GM12878 (cell line): ENCODE results near the gene CENATAC. TPM values are rescaled to one million over a fixed set of nuclear protein-coding genes. Genes with fewer than 3 reads are reported as not detected.
A peak's percentile ranks its signal among the peaks of the same experiment; 100 is the strongest.

Experiments
- BCL3 ChIP-seq: IDR thresholded peaks from 2 replicates; pipeline ENCODE4 v1.6.1; 2011; ENCODE audit warnings: borderline replicate concordance, low read depth, mild to moderate bottlenecking, moderate library complexity, low read length; ENCODE audit not compliant: insufficient read depth, poor library complexity, severe bottlenecking
- CBX5 ChIP-seq: sonication (generic); IDR thresholded peaks from 2 replicates; pipeline ENCODE4 v1.6.1; 2016; ENCODE audit warnings: low read depth, moderate library complexity, mild to moderate bottlenecking, inconsistent platforms
- FOS ChIP-seq: IDR thresholded peaks from 3 replicates; pipeline ENCODE4 v1.6.1; 2011; ENCODE audit warnings: borderline replicate concordance; ENCODE audit not compliant: insufficient read length; ENCODE audit errors: extremely low read depth
- GABPA ChIP-seq: IDR thresholded peaks from 2 replicates; pipeline ENCODE4 v1.6.1; 2014; ENCODE audit warnings: antibody characterized with exemption, low read depth, mild to moderate bottlenecking, inconsistent platforms
- HCFC1 ChIP-seq: fragments of 150-350 bp; IDR thresholded peaks from 2 replicates; pipeline ENCODE4 v1.6.1; 2014; ENCODE audit warnings: low read length
- HDGF ChIP-seq: fragments of 450-650 bp; IDR thresholded peaks from 2 replicates; pipeline ENCODE4 v1.6.1; 2016; ENCODE audit warnings: antibody characterized with exemption
- JUND ChIP-seq: IDR thresholded peaks from 2 replicates; pipeline ENCODE4 v1.6.1; 2012; ENCODE audit warnings: low read depth, mild to moderate bottlenecking, low read length, improper control_type of control experiment, moderate library complexity
- KAT2A ChIP-seq: conservative IDR thresholded peaks from 2 replicates; pipeline ENCODE4 v1.6.1; 2011; ENCODE audit warnings: low read depth, low read length; ENCODE audit not compliant: control insufficient read depth
- KLF5 ChIP-seq: fragments of 450-650 bp; IDR thresholded peaks from 2 replicates; pipeline ENCODE4 v1.6.1; 2014; ENCODE audit warnings: mild to moderate bottlenecking; ENCODE audit not compliant: partially characterized antibody
- MTA3 ChIP-seq: IDR thresholded peaks from 2 replicates; pipeline ENCODE4 v1.6.1; 2012; ENCODE audit warnings: low read length, inconsistent platforms, borderline replicate concordance
- NR2C1 ChIP-seq: fragments of 450-650 bp; IDR thresholded peaks from 2 replicates; pipeline ENCODE4 v1.6.1; 2017; ENCODE audit warnings: antibody characterized with exemption, mild to moderate bottlenecking, moderate library complexity
- POLR2AphosphoS5 ChIP-seq: IDR thresholded peaks from 2 replicates; pipeline ENCODE4 v1.6.1; 2011; ENCODE audit warnings: mild to moderate bottlenecking, low read length, inconsistent platforms
- SREBF2 ChIP-seq: IDR thresholded peaks from 2 replicates; pipeline ENCODE4 v1.6.1; 2012; ENCODE audit warnings: mild to moderate bottlenecking, low read length
- STAT1 ChIP-seq: fragments of 450-650 bp; conservative IDR thresholded peaks from 2 replicates; pipeline ENCODE4 v1.6.1; 2014; ENCODE audit warnings: antibody characterized with exemption, mild to moderate bottlenecking
- STAT3 ChIP-seq: IDR thresholded peaks from 2 replicates; pipeline ENCODE4 v1.6.1; 2011; ENCODE audit warnings: low read depth, low read length, improper control_type of control experiment
- SUPT20H ChIP-seq: IDR thresholded peaks from 2 replicates; pipeline ENCODE4 v1.6.1; 2011; ENCODE audit warnings: low read depth, mild to moderate bottlenecking, low read length, moderate library complexity, borderline replicate concordance; ENCODE audit not compliant: control insufficient read depth
- YBX1 ChIP-seq: fragments of 450-650 bp; IDR thresholded peaks from 2 replicates; pipeline ENCODE4 v1.6.1; 2016; ENCODE audit warnings: antibody characterized with exemption
- ZBTB33 ChIP-seq: fragments of 450-650 bp; IDR thresholded peaks from 2 replicates; pipeline ENCODE4 v1.6.1; 2017; ENCODE audit warnings: mild to moderate bottlenecking
- polyA plus RNA-seq, 11 experiments: library from polyadenylated mRNA; depleted of rRNA in 4 of 11; unstranded in 6 of 11; stranded (reverse) in 5 of 11; fragments of >200 nt; fragmentation: Nextera tagmentation in 4 of 11; fragmentation: Illumina TruSeq in 1 of 11; extraction: Ambion mirVana in 4 of 11; extraction: Trizol in 1 of 11; gene quantifications; 1 replicate in 1 of 11; 2 replicates in 10 of 11; pipeline versions ENCODE4 v1.2.1 to v1.2.3, GENCODE V29; 2011 to 2016; ENCODE audit warnings: inconsistent platforms in 2 of 11, missing spikeins in 2 of 11, low read depth in 1 of 11
- total RNA-seq, 4 experiments: library from RNA; depleted of rRNA in 3 of 4; stranded (reverse); fragments of >200 nt in 3 of 4; fragmentation: Illumina TruSeq in 1 of 4; extraction: Trizol in 1 of 4; gene quantifications; 2 replicates each; pipeline versions ENCODE4 v1.2.1 to v1.2.3, GENCODE V29; 2013 to 2021
- TF ChIP-seq, protein P1 (sequence below): fragments of 150-350 bp; IDR thresholded peaks from 2 replicates; pipeline ENCODE4 v1.6.1; 2014; ENCODE audit warnings: mild to moderate bottlenecking, low read depth, low read length
- TF ChIP-seq, protein P2 (sequence below): fragments of 150-350 bp; IDR thresholded peaks from 2 replicates; pipeline ENCODE4 v1.6.1; 2016; ENCODE audit warnings: low read depth, low read length

Gene CENATAC
- total and polyA plus RNA-seq, 10 of the 15 experiments (the other 5 are each of a cell fraction or from before 2014, with no cell fraction given): 4.8 to 37.1 (median 24.1) TPM

DNA sequence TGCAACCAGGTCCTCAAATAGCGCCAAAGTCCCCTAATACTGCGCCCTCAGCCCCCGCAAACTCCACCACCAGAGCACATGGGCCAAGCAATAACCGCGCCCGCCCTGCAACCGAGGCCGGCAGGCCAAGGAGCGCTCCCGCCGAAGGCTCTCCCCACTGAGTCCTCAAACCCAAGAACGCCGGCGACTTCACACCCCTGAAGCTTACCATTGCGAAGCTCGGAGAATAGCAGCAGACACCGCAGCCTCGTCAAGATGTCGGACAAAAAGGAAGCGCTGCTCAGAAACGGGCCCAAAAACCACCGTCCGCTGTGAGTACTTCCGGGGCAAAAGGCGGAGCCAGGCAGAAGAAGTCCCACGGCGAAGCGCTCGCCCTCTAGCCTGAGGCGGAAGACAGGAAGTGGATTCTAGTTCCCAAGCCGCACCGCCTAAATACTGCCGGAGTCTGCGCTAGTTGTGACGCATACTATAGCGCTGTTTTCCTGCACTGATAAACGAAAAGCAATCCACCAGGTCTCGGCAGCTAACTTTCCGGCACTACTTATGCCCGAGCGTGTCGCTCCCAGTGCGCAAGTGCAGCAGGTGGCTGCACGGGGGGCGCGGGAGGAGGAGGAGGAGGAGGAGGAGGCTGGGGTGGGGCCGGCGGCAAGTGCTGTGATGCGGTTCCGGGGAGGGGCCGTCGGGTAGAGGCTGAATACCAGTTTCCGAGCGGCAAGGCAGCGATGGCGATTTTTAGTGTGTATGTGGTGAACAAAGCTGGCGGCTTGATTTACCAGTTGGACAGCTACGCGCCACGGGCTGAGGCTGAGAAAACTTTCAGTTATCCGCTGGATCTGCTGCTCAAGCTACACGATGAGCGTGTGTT, 20.4 kb downstream of the CENATAC start, which contains the start of the genes RPS25 and TRAPPC4 (continued):
- TF ChIP-seq ZBTB33 (no peak), MTA3 (no peak), POLR2AphosphoS5 (peak; percentile 98), GABPA (peak; percentile 99), STAT1 (peak; percentile 90; the same call in 1 of the 2 replicates), JUND (no peak), HDGF (0 out of 2 replicates have a peak, but pooled peaks have one; percentile 30), HCFC1 (peak; percentile 79), KLF5 (no peak), SUPT20H (no peak), BCL3 (no peak), NR2C1 (peak; percentile 99), KAT2A (no peak), SREBF2 (0 out of 2 replicates have a peak, but pooled peaks have one; percentile 15), CBX5 (no peak), FOS (no peak), YBX1 (no peak), STAT3 (no peak)
- TF ChIP-seq, protein P1, sequence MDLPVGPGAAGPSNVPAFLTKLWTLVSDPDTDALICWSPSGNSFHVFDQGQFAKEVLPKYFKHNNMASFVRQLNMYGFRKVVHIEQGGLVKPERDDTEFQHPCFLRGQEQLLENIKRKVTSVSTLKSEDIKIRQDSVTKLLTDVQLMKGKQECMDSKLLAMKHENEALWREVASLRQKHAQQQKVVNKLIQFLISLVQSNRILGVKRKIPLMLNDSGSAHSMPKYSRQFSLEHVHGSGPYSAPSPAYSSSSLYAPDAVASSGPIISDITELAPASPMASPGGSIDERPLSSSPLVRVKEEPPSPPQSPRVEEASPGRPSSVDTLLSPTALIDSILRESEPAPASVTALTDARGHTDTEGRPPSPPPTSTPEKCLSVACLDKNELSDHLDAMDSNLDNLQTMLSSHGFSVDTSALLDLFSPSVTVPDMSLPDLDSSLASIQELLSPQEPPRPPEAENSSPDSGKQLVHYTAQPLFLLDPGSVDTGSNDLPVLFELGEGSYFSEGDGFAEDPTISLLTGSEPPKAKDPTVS: peak; percentile 11; the same call in 1 of the 2 replicates
- TF ChIP-seq, protein P2, sequence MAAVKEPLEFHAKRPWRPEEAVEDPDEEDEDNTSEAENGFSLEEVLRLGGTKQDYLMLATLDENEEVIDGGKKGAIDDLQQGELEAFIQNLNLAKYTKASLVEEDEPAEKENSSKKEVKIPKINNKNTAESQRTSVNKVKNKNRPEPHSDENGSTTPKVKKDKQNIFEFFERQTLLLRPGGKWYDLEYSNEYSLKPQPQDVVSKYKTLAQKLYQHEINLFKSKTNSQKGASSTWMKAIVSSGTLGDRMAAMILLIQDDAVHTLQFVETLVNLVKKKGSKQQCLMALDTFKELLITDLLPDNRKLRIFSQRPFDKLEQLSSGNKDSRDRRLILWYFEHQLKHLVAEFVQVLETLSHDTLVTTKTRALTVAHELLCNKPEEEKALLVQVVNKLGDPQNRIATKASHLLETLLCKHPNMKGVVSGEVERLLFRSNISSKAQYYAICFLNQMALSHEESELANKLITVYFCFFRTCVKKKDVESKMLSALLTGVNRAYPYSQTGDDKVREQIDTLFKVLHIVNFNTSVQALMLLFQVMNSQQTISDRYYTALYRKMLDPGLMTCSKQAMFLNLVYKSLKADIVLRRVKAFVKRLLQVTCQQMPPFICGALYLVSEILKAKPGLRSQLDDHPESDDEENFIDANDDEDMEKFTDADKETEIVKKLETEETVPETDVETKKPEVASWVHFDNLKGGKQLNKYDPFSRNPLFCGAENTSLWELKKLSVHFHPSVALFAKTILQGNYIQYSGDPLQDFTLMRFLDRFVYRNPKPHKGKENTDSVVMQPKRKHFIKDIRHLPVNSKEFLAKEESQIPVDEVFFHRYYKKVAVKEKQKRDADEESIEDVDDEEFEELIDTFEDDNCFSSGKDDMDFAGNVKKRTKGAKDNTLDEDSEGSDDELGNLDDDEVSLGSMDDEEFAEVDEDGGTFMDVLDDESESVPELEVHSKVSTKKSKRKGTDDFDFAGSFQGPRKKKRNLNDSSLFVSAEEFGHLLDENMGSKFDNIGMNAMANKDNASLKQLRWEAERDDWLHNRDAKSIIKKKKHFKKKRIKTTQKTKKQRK: no peak
